H1 (cell line): ENCODE data around the gene TTLL5. TPM values are rescaled to one million over a fixed set of nuclear protein-coding genes. Genes with fewer than 3 reads are reported as not detected.

Experiments used
- ZNF274 ChIP-seq: IDR thresholded peaks from 2 replicates; pipeline ENCODE4 v1.7.0; 2012; ENCODE audit warnings: low read length, borderline replicate concordance; ENCODE audit errors: extremely low read depth
- polyA plus RNA-seq, 7 experiments: library from polyadenylated mRNA; depleted of rRNA in 3 of 7; stranded (reverse) in 5 of 7; unstranded in 2 of 7; fragments of >200 nt in 5 of 7; fragments of 200-250 nt in 2 of 7; gene quantifications; 1 replicate in 5 of 7; 2 replicates in 1 of 7; 4 replicates in 1 of 7; pipeline versions ENCODE4 v1.2.1 to v1.2.3, GENCODE V29; 2011 to 2013; ENCODE audit warnings: missing spikeins in 2 of 7, mixed read lengths in 2 of 7
- total RNA-seq: library from RNA; stranded (reverse); fragmentation: NEBNext Ultra II Directional; extraction: Animal tissue kit (Norgen Biotek cat#: 25700); gene quantifications from 2 replicates; pipeline ENCODE4 v1.2.1, GENCODE V29; 2021

TTLL5 gene
- total and polyA plus RNA-seq, 2 of the 8 experiments (the other 6 are each of a cell fraction or from before 2014, with no cell fraction given) = 16.1 to 45.9 TPM

DNA sequence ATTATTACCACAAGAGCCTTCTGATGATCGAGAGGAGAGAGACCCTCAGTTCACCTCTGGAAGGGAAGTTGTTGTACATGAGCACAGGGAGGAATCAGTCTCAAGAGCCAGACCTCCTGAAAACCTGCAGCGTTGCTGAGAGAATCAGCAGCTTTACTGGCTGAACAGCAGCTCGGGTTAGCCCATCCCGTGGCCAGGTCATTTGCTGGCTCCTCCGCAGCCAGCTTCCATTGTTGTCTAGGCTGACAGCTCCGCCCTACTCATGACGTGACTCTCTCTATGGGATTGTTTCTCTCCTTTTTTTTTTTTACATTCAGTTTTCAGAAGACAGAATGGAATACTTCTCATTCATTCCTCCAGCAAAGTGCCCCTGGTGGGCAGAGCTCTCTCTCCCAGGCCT, 250.8 kb downstream of the TTLL5 start (continued):
- TF ChIP-seq ZNF274 = no peak
- TF ChIP-seq, all 59 proteins: peak for 0
